GM19372 (cell line): ENCODE measurements around the gene ADAMTS15.

Experiments used
- ATAC-seq: cut with Tn5 transposase; IDR thresholded peaks from one replicate; pipeline ENCODE4 v1.9.1; 2021; ENCODE audit warnings: mild to moderate bottlenecking, low read depth, moderate library complexity; ENCODE audit not compliant: unreplicated experiment

The ADAMTS15 gene

DNA sequence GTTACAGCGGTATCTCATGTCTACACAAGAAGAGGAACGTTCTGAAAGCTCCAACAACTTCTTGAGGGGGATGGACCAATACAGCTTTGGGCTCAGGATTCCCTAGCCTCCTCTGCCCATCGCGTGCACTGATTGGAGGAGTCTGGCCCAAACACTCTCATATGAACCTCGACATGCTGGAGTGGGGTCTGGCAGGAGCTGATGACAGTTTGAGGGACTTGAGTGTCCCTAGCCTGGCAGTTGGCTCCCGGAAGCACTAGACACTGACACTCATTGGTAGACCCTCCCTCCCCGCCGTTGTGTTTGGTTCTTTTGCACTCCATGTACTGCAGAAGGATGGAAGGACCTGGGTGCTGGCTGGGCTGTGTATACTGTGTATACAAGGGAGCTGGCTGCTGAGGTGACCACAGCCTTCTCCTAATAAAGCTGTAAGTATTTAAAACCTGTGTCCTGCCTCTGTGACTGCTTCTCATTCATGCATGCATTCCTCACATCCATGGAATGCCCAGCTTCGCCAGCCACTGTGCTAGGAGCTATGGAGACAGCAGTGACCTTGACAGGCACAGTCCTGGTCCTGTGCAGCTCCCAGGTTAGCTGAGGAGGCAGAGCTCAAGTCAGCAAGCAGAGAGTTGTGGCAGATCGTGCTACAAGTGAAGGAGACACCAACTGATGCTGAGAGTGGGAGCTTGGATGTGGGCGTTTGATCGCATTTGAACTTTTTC is 27.9 kb downstream of the ADAMTS15 start:
- ATAC-seq: no peak

DNA sequence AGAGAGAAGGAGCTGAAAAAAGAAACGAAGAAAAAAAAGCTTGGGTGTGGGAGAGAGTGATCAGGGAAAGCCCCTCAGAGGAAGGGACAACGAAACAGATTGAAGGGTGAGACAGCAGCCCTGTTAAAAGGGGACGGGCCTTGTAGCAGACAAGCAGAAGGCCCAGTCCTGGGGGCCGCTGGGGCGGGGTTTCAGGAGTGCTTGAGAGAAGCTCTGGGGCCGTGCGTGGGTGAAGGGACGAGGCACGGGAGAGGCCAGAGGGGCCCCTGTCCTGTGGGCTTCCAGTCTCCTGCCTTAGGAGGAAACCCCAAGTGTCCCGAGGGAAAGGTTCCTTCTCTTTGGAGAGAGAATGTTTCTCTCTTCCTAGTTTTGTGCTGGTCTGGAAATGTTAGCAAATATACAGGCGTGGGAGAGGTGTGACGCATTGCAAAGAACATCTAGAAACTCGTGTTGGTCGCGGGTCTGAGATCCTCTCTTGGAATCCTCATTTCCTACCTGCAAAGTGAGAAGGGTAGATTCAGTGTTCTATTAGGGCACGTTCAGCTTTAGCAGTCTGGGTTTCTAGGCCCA is 28.6 kb downstream of the ADAMTS15 start:
- no peak for ATAC-seq

DNA sequence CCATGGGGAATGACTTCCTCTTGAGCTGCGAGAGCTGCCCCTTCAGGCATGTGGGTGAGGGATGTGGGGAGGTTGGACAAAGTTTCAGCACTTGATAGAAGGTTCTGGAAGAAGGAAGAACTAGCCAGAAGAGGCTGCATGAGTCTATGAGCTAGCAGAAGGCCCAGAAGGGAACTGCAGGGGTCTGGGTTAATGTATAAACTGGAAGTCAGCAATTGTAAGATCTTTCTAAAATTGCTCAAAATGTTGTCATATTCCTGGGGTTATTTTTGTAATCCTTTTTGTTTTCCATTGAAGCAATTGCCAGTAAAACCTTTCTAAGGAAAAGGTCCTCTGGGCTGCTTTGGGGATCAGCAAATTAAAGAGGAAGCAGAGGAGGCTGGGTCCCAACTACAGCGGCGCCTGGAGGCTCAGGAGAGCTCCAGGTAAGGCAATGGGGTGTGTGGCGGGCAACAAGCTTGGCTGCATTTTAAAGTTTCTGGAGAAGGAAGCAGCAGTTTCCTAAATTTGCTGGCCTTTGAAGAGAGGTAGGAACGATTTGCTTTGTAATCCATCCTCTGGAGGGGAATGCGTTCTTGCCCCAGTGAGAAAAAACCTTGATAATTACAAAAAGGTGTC is 29.2 kb downstream of the ADAMTS15 start:
- no peak for ATAC-seq

DNA sequence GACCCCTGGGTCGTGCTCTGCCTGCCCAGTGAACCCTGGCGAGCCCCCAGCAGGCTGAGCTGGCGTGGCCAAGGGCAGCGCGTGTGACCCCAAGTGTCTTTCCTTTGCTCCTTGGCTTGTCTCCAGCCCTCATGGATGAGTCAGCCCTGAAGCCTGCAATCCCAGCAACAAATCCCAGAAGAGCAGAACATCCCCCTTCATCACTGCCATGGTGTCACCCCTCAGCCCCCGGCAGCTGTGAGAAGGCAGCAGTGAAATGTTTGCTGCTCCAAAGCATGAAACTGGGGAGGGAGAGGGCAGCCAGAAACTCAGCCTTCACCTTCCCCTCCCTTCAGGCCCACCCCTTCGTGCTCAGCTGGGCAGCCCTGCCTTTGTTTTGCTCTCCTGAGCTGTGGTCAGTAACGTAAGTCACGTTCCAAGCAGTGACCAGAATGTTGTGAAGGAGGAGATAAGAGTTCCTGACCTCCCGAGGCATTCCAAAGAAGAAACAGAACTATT is 29.8 kb downstream of the ADAMTS15 start:
- no peak for ATAC-seq

DNA sequence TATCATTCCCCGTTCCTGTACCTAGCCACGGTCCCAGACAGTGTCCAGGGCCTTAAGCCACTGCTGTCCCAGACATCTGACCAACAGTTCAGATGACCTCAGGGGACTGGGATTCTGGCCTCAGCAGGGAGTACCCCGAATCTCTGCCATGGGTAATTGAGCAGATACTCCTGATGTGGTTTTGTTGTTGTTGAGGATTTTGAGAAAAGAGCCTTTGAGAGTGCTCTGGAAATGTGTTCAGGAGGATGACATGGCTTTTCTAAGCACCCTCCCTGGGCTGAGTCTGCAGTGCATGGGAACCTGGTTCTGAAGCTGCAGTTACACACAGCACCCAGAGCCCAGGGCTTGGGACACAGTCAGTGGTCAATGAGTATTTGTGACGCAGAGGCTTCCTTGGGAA is 30.4 kb downstream of the ADAMTS15 start:
- no peak for ATAC-seq

DNA sequence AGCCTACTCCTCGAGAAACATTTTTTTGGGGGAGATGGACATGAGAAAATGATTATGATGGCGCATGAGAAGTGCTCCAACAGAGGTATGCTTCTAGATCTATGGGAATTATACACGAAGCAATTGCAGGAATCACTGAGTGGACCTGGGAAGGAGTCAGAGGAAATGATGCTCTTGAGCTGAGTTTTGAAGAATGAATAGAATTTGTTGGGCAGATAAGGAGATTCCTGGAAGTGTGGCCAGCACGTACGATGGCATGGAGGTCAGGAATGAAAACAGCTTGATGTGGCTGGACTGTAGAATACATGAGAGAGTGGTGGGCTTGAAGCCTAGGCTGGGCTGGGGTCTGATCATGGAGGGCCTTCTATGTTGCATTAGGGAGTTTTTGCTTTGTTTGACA is 31.7 kb downstream of the ADAMTS15 start:
- ATAC-seq: no peak

DNA sequence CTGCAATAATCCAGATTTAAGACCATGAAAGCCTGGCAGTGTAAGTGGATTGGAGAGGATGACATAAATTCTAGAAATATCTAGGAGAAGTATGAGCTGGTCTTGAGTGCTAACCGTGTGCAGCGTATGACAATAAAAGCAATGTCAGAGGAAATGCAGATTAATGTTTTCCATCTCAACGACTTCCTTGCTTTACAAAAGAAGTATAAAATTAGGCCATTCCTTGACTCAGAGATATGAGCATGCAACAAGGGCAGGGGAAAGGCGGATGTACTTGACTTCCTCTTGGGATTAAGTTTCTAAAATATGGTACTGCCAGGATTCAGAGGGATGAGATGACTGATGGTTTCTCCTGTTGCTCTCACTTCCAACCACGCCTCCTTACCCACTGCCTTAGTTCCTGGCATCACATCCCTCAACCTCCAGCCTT is 32.3 kb downstream of the ADAMTS15 start:
- ATAC-seq: no peak

DNA sequence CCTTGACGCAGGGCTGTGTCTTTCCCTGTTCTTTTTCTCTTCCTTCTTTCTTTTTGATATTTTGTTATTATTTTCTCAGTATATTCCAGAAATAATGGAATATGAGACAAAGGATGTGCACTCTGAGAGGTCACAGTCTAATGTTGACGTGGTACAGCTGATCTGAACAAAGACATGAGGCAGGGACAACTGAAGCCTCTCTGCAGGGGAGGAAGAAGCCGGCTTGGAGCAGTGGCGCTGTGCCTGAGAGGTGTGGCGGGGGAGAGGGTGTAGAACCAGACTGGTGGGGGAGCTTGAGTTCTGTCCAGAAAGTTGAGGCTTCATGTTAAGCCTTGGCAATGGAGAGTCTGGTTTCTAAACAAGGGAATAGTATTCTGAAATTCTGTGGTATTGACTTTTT is 34.7 kb downstream of the ADAMTS15 start:
- ATAC-seq: no peak

DNA sequence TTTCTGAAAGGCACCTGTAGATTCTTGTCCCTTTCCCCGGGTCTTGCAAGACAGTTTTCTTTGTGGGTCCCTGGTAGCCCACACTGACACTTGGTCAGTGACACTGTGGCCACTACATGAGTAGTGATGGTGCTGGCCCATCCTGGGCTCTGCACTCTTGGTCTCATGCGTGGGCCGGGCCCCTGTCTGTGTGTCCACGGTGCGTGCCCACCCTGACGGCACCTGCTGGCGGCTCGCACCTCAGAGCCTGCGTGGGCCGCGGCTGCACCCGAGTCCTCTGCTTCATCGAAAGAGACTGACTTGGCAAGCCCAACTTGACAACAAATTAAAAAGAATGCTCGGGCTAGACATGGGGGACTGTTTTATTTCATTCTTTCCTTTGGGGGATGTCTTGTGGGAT is 37.5 kb downstream of the ADAMTS15 start:
- ATAC-seq: no peak

DNA sequence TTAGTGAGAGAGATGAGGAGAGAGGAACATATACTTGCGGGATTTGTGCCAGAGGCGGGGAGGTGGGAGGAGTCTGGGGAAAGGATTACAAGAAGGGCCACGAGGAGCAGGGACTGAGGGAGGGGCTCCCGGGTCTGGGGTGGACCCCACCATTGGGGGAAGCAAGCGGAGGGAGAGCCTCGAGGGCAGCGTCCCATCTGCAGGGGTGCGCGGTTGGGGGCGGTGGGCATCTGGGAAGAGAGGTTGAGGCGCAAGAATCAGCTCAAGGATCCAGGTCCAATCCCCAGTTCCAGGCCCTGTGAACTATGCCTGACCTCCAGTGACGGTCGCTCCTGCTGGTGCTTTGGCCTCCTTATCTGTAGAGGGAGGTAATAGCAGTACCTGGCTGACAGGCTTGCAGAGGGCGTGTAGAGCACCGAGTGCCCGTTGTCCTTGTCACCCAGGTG is 38.0 kb downstream of the ADAMTS15 start:
- ATAC-seq: no peak

DNA sequence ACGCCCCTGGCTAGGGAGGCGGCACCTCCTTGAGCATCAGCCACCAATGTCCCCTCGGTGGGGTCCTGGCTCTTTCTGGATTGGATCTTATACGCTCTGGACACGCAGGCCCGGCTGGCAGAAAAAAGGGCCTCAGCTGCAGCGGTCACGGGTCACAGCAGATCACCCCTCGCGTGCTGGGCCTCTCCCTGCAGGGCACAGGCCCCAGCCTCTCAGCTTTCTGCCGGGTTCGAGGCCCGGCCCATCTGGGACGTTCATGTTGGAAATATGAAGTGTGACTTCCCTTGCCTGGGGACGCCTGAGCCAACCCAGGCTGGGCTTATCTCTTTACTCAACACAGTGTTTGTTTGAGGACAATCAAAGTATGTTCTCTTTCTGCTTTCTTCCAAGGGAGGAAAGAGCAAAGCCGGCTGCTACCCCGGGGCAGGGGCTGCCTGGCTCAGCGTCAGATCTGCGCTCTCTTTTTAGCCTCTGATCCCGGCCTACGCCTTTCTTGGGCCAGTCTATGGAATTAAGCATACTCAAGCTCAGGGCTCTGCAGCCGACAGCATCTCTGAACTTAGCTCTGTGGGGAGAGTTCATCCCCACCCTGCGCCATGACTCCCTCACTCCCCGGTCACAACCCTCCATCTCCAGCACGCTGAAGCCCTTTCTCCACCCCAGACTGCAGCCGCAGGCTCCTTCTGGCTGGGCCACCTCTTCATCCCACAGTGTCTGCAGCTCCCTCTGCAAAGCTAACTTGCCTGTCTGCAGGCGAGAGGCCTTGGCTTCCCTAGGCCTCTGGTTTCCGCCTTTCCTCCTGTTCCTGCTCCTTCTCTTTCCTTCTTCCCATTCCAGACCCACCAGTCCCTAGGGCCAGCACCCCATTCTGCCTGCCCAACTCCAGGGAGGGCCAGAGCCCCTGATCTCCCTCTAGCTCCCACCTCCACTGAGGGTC is 38.8 kb downstream of the ADAMTS15 start:
- no peak for ATAC-seq

DNA sequence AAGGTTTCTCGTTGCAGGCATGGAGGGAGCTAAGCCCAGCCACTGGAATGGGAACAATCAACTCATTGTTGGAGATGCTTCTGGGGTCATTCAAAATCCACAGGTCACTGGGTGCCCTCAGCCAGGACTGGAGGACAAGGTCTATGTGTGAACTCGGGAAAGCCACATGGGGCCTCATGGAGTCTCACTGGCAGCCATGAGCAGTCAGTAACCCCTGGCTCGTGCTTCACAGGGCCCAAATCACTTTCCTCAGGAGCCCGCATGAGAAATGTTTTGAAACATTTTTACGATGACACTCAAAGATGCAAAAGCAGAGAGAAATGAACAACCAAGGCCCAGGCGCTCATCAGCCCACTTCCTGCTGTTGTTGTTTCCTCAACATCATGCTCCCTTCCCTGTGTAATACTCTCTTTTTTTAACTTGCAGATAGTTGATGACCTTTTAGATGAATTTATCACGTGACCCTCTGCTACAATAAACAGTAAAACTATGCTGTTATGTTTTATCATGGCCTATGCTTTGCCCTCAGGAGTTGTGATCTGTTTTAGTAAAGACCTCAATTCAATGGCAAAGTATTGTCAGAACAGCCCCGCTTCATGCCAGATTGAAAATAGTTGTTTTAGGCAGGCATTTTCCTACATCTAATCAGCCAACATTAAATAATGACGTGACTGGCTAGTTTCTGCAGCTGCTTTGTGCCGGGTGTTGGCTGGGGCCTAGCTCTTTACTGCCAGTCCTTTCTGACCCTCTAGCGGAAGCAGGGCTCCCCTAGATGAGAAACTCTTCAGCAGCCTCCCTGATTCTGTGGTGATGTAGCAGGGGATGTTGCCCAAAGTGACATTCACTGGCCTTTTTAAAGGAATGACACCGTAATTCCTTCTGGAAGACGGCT is 39.7 kb downstream of the ADAMTS15 start:
- ATAC-seq: no peak

DNA sequence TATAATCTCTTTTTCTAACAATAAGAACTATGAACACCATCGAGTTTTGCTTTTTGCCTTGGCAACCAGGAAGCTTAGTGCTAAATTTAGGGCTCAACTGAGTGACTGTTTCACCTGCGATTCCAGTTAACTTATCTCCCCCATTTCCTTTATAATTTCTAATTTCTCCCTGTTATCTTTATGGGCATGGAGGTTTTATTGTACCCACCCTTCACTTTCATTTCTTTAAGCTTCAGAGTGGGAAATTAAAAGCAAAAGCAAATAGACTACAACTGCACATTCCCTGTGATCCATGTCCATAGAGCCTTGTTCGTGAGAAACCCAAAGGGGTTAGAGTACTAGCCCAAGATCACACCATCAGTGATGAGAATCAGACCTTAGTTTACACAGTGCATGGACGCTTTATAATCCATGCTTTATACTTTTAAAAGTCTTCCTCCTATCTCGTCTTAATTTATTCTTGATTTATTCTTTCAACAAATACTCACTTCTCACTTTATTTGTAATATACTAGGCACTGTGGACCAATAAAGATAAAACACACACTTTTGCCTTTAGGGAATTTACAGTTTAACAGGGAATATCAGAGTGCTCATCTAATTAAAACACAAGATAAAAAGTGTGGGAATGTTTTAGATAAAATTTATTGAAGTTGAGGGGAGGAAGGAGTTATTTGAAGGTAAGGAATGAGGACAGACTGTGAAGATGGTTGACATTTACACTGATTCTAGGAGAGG is 40.6 kb downstream of the ADAMTS15 start:
- no peak for ATAC-seq

DNA sequence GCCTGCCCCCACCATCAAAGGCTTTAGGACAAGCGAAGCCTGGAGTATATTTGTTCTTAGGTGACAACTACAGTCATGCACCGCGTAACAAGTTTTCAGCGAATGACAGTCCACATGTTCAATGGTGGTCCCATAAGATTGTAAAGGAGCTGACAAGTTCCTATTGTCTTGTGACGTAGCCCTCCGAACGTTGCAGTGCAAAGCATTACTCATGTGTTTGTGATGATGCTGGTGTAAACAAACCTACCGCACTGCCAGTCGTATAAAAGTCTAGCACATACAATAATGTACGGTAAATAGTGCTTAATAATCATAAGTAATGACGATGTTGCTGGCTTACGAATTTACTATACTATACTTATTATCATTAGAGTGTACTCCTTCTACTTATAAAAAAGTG is 41.3 kb downstream of the ADAMTS15 start:
- no peak for ATAC-seq

DNA sequence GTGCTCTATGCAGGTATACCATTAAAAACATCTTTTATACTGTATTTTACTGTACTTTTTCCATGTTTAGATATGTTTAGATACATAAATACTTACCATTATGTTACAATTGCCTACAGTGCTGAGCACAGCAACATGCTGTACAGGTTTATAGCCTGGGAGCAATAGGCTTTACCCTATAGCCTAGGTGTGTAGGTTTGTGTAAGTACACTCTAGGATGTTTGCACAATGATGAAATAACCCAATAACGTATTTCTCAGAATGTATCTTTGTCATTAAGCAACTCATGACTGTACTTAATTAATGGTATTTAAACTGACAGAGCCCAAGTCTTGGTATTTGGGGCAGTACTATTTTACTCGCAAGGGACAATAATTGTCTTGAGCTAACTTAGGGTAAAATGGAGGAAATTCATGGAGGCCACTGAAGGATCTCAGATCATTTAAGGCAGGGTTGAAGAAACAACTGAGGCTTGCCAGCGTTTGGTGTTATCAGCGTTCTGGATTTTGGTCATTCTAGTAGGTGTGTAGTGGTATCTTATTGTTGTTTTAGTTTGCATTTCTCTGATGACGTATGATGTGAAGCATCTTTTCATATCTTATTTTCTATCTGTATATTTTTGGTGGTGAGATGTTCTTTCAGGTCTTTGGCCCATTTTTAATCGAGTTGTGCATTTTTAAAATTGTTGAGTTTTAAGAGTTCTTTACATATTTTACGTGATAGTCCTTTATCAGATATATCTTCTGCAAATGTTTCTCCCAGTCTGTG is 42.4 kb downstream of the ADAMTS15 start:
- ATAC-seq: no peak

DNA sequence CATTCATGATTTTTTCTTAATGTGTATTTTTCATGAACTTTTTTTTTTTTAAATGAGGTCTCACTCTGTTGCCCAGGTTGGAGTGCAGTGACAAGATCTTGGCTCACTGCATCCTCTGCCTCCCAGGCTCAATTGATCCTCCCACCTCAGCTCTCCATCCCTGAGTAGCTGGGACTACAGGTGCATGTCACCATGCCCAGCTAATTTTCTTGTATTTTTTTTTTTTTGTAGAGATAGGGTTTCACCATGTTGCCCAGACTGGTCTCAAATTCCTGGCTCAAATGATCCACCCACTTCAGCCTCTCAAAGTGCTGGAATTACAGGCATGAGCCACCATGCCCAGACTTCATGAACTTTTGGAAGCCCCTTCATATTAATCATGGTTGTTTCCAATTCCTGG is 49.7 kb downstream of the ADAMTS15 start:
- ATAC-seq: no peak

DNA sequence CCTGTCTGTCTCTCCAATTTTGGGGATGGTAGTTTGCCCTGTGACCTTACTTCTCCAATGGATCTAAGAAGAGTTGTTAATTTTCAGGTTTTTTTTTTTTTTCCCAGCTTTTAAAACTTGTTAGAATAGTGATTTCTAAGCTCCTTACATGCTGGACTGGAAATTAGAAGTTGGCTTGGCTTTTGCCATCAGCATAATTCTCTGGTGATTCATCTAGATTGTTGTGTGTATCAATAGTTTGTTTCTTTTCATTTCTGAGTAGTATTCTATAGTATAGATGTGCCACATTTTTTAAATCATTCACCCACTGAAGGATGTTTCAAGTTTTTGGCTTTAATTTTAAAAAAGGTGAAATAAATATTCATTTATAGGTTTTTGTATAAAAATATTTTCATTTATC is 51.4 kb downstream of the ADAMTS15 start:
- ATAC-seq: no peak

DNA sequence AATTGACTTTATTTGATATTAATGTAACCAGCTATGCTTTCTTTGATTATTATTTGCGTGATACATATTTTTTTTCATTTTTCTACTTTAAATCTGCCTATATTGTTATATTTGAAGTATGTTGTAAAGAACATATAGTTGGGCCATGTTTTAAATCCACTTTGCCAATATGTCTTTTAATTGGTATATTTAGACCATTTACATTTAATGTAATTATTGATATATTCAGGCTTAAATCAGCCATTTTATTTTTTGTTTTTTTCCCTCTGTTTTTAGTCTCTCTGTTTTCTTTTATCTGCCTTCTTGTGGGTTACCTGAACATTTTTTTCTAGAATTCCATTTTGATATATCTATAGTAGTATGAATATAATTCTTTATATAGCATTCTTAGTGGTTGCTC is 55.9 kb downstream of the ADAMTS15 start:
- ATAC-seq: no peak
